ENCODE results near the gene CLTCL1. TPM values are rescaled to one million over a fixed set of nuclear protein-coding genes. Genes with fewer than 3 reads are reported as not detected.
"Not testable (repeated sequence)": the region's sequence is repeated elsewhere in the genome, so short reads cannot be mapped to it uniquely, and the experiment has no call there.

CLTCL1 gene
- 0.49 TPM for polyA plus RNA-seq (2012; ENCODE audit: missing spikeins)

DNA sequence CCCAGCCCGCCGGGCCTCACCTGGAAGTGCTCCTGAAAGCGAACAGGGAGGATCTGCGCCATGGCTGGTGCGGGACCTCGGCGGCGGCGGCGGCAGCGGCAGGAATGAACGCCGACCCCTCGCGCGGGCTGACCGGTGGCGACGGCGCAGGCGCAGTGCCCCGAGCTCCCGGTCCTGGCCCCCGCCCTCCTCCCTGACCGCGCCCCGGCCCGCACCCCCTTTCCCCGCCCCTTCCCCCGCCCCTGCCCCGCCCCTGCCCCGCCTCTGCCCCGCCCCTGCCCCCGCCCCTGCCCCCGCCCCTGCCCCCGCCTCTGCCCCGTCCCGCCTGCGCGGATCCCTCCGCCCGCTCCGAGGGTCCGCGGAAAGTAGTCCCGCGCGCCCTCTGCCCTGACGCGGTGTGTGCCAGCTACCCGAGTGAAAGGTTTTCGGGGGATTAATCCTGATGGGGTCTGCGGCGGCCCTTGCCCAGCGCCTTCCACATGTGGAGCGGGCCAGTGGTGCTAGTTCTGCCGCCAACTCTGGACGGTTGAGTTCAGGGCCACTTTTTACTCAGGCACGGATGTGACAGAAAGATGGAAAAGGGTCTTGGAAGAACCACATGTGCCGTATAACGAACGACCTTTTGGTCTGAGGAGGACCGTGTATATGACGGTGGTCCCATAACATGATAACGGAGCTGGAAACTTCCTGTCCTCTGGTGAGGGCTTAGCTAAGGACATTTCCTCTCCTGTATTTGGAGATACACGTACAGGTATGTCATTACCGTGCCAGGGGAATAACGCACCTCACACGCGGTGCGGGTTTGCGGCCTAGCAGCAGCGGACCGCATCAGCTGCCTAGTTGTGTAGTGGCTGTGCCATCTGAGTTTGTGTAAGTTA is at the start of gene CLTCL1:
Gene CLTCL1 (minus strand): TSS at position 140 of the 878 bp plus-strand sequence. CDS start 78 bp downstream, at position 62.
- DNase-seq (ENCODE audit: insufficient read length) (peak; percentile 91), FAIRE-seq (peak; percentile 36)
- TF ChIP-seq POLR2AphosphoS5 (IDR thresholded peaks at IDR 0.05; ENCODE audit: low read depth, low read length) (0 out of 2 replicates have a peak, but pooled peaks have one; percentile 13), POLR2A (IDR thresholded peaks at IDR 0.05; ENCODE audit: low read depth, low read length) (no peak), TAF1 (IDR thresholded peaks at IDR 0.05; ENCODE audit: borderline replicate concordance, low read depth, low read length) (peak; percentile 43; the same call in 1 of the 2 replicates)

- no peak for FAIRE-seq
- DNase-seq (ENCODE audit: insufficient read length), result no peak
- TF ChIP-seq POLR2AphosphoS5 (IDR thresholded peaks at IDR 0.05; ENCODE audit: low read depth, low read length), result no peak
- no peak for TF ChIP-seq POLR2A (IDR thresholded peaks at IDR 0.05; ENCODE audit: low read depth, low read length)
- TF ChIP-seq TAF1 (IDR thresholded peaks at IDR 0.05; ENCODE audit: borderline replicate concordance, low read depth, low read length), result no peak
Measured at GRCh38 chr22:19337137-19337536, 45.6 kb upstream of the CLTCL1 start.

- TF ChIP-seq POLR2AphosphoS5 (IDR thresholded peaks at IDR 0.05; ENCODE audit: low read depth, low read length) (no peak), TAF1 (IDR thresholded peaks at IDR 0.05; ENCODE audit: borderline replicate concordance, low read depth, low read length) (no peak), POLR2A (IDR thresholded peaks at IDR 0.05; ENCODE audit: low read depth, low read length) (no peak)
- no peak for FAIRE-seq
- DNase-seq (ENCODE audit: insufficient read length), result no peak
Measured at GRCh38 chr22:19336133-19337075, 44.9 kb upstream of the CLTCL1 start.

DNA sequence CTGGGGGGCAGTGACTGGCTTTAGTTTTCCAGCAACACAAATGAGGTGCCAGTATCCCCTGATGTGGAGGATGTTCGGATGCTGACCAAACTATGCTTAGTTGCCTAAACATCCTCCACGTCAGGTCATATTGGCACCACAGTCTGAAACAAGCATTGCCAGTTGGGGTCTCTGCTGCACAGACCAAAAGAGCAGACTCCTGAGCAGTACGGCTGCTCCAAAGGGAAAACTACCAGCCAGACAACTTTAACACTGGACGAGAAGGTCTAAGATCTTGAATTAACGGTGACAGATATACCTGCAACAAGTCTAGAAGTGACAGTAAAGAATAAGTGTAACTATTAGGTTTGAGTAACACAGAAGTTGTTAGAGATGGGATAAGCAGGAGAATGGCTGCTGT is 40.5 kb upstream of the CLTCL1 start:
- TF ChIP-seq TAF1 (IDR thresholded peaks at IDR 0.05; ENCODE audit: borderline replicate concordance, low read depth, low read length) (no peak), POLR2A (IDR thresholded peaks at IDR 0.05; ENCODE audit: low read depth, low read length) (no peak), POLR2AphosphoS5 (IDR thresholded peaks at IDR 0.05; ENCODE audit: low read depth, low read length) (no peak)
- FAIRE-seq (no peak), DNase-seq (ENCODE audit: insufficient read length) (no peak)

- FAIRE-seq, result no peak
- no peak for TF ChIP-seq POLR2AphosphoS5 (IDR thresholded peaks at IDR 0.05; ENCODE audit: low read depth, low read length)
- TF ChIP-seq TAF1 (IDR thresholded peaks at IDR 0.05; ENCODE audit: borderline replicate concordance, low read depth, low read length), result no peak
- no peak for TF ChIP-seq POLR2A (IDR thresholded peaks at IDR 0.05; ENCODE audit: low read depth, low read length)
Measured at GRCh38 chr22:19331474-19331873, 40.0 kb upstream of the CLTCL1 start.

GRCh38 chr22:19330865-19331418 is 39.4 kb upstream of the CLTCL1 start:
- FAIRE-seq (no peak), DNase-seq (ENCODE audit: insufficient read length) (no peak)
- TF ChIP-seq TAF1 (IDR thresholded peaks at IDR 0.05; ENCODE audit: borderline replicate concordance, low read depth, low read length) (no peak), POLR2A (IDR thresholded peaks at IDR 0.05; ENCODE audit: low read depth, low read length) (no peak), POLR2AphosphoS5 (IDR thresholded peaks at IDR 0.05; ENCODE audit: low read depth, low read length) (no peak)

More at GRCh38 chr22:19331474-19331873, 40.0 kb upstream of the CLTCL1 start:
- no peak for DNase-seq (ENCODE audit: insufficient read length)

DNA sequence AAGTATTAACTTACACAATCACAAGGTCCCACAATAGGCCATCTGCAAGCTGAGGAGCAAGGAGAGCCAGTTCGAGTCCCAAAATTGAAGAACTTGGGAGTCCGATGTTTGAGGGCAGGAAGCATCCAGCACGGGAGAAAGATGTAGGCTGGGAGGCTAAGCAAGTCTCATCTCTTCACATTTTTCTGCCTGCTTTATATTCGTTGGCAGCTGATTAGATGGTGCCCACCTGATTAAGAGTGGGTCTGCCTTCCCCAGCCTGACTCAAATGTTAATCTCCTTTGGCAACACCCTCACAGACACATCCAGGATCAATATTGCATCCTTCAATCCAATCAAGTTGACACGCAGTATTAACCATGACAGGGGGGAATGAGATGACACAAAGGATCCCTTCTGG is 38.7 kb upstream of the CLTCL1 start:
- FAIRE-seq; DNase-seq (ENCODE audit: insufficient read length): not testable (repeated sequence)

DNA sequence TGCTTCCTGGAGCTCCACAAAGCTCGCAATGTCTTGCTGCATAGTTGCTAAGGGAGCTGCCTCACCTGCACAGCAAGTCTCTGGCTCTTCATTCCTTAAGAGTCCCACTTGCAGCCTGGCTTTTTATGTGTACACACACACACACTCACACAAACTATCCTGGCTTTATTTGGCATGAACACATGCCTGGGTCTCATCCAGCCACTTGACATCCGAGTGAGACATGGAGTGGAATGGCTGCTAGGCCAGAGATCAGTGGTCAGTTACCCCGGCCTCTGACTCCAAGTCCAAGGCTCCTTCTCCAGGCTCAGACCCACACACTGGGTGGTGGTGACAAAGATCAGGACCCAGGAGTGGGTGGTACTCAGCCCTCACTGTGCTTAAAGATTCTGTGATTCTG is 37.9 kb upstream of the CLTCL1 start:
- TF ChIP-seq POLR2AphosphoS5 (IDR thresholded peaks at IDR 0.05; ENCODE audit: low read depth, low read length) (no peak), TAF1 (IDR thresholded peaks at IDR 0.05; ENCODE audit: borderline replicate concordance, low read depth, low read length) (no peak), POLR2A (IDR thresholded peaks at IDR 0.05; ENCODE audit: low read depth, low read length) (no peak)
- FAIRE-seq (no peak), DNase-seq (ENCODE audit: insufficient read length) (no peak)

GRCh38 chr22:19325296-19325948 is 33.9 kb upstream of the CLTCL1 start:
- FAIRE-seq, result no peak
- no peak for TF ChIP-seq POLR2AphosphoS5 (IDR thresholded peaks at IDR 0.05; ENCODE audit: low read depth, low read length)
- TF ChIP-seq TAF1 (IDR thresholded peaks at IDR 0.05; ENCODE audit: borderline replicate concordance, low read depth, low read length), result no peak
- TF ChIP-seq POLR2A (IDR thresholded peaks at IDR 0.05; ENCODE audit: low read depth, low read length), result no peak
- no peak for DNase-seq (ENCODE audit: insufficient read length)

DNA sequence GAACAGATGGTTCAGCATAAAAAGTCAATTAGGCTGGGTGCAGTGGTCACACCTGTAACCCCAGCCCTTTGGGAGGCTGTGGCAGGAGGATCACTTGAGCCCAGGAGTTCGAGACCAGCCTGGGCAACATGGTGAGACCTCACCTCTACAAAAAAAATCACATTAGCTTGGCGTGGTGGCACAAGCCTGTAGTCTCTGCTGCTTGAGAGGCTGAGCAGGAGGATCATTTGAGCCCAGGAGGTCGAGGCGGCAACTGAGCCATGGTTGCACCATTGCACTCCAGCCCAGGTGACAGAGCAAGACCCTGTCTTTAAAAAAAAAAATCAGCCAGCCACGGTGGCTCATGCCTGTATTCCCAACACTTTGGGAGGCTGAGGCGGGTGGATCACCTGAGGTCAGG is 31.9 kb upstream of the CLTCL1 start:
- not testable (repeated sequence) for DNase-seq (ENCODE audit: insufficient read length); FAIRE-seq

DNA sequence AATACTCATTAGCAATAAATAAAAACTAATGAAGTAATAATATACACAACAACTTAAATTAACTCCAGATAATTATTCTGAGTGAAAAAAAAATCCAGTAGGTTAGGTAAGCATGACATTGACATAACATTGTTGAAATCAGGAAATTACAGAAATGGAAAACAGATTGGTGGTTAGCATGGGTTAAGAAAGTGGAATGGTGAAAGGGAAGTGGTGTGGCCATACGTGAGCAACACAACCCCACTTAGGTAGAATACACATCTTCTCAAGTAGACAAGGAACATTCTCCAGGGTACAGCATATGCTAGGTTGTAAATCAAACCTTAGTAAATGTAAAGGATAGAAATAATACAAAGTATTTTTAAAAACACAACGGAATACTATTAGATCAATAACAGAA is 30.2 kb upstream of the CLTCL1 start:
- FAIRE-seq (no peak), DNase-seq (ENCODE audit: insufficient read length) (no peak)
- TF ChIP-seq POLR2AphosphoS5 (IDR thresholded peaks at IDR 0.05; ENCODE audit: low read depth, low read length), result no peak
- TF ChIP-seq POLR2A (IDR thresholded peaks at IDR 0.05; ENCODE audit: low read depth, low read length), result no peak
- TF ChIP-seq TAF1 (IDR thresholded peaks at IDR 0.05; ENCODE audit: borderline replicate concordance, low read depth, low read length), result no peak

DNA sequence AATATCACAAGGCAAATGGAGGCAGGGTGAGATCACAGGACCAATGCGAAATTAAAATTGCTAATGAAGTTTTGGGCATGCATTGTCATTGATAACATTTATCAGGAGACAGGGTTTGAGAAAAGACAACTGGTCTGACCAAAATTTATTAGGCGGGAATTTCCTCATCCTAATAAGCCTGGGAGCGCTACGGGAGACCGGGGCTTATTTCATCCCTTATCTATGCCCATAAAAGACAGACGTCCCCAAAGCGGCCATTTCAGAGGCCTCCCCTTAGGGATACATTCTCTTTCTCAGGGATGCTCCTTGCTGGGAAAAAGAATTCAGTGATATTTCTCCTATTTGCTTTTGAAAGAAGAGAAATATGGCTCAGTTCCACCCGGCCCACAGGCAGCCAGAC is 28.6 kb upstream of the CLTCL1 start:
- not testable (repeated sequence) for DNase-seq (ENCODE audit: insufficient read length); FAIRE-seq

Data from GM12892 (cell line).